ENCODE measurements around the gene SIGLEC7.

The SIGLEC7 gene

GRCh38 chr19:51142119-51142518 lies at the start of gene SIGLEC7:
Gene SIGLEC7 (plus strand): TSS chr19:51142301. CDS start chr19:51142370, 69 bp downstream.
- no peak for DNase-seq (ENCODE audit: low read depth)
- TF ChIP-seq, protein P1, sequence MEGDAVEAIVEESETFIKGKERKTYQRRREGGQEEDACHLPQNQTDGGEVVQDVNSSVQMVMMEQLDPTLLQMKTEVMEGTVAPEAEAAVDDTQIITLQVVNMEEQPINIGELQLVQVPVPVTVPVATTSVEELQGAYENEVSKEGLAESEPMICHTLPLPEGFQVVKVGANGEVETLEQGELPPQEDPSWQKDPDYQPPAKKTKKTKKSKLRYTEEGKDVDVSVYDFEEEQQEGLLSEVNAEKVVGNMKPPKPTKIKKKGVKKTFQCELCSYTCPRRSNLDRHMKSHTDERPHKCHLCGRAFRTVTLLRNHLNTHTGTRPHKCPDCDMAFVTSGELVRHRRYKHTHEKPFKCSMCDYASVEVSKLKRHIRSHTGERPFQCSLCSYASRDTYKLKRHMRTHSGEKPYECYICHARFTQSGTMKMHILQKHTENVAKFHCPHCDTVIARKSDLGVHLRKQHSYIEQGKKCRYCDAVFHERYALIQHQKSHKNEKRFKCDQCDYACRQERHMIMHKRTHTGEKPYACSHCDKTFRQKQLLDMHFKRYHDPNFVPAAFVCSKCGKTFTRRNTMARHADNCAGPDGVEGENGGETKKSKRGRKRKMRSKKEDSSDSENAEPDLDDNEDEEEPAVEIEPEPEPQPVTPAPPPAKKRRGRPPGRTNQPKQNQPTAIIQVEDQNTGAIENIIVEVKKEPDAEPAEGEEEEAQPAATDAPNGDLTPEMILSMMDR (IDR thresholded peaks at IDR 0.05; ENCODE audit: low read length, missing control alignments), result no peak
- H3K4me3 ChIP-seq (replicated peaks; ENCODE audit: low read depth, low read length), result no peak within 1 kb of the TSS

DNA sequence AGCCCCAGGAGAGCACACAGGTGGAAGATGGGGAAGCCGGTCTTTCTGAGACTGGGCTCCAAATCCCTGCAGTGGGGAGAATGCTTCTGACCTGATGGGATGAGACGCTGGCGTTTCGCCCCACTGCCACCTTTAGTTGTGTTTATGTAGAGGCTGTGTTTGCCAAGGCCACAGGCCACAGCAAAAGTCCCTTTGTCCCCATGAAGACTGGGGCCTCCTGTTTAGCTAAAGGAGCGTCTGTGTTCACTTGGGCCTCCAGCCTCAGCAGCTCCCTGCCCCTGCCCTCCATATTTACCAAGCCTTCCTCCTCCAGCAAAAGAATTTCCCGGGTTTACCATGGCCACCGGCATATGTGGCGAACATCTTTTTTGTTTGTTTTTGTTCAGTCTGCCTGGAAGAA lies 49.0 kb upstream of the SIGLEC7 start:
- no peak for DNase-seq (ENCODE audit: low read depth)

DNA sequence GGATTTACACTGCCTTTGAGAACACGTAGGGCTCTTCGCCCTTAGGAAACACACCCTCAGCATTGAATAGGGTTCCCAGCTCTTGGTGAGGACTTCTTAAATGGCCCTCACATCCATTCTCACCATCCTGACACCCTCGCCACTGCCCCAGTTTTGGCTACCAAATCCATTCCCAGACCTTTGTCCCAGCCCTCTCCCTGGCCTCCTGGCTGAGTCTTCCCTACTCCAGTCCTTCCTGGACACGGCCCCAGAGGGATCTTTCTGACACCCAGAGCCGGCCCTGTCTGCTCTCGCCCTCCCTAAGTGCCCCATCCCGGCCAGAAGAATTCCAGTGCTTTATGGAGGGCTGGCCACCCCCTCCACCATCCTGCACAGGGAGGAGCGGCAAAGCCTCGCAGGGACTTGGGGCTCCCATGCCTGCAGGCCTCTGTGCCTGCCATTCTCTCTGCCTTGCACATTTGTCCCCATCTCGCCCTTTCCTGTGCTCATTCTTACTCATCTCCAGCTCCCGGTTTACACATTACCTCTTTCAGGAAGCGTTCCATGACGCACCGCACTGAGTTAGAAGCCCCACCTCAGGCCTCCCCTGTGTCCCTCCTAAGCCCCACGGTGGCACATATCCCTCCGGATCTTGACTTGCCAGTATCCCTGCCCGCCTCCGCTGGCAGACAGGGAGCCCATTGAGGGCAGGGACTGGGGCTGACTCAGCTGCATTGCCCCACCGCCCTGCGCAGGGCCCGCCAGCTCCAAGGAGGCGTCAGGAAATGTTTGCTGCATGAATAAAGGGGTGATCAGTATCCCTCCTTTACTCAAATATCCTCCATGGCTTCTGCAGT lies 48.4 kb upstream of the SIGLEC7 start:
- TF ChIP-seq, protein P1 (IDR thresholded peaks at IDR 0.05; ENCODE audit: low read length, missing control alignments), result no peak
- no peak for DNase-seq (ENCODE audit: low read depth)
- H3K4me3 ChIP-seq (replicated peaks; ENCODE audit: low read depth, low read length), result no peak overlapping the region

More for the DNA sequence above, 49.0 kb upstream of the SIGLEC7 start:
- TF ChIP-seq, protein P1 (IDR thresholded peaks at IDR 0.05; ENCODE audit: low read length, missing control alignments), result no peak
- no peak overlapping the region for H3K4me3 ChIP-seq (replicated peaks; ENCODE audit: low read depth, low read length)

DNA sequence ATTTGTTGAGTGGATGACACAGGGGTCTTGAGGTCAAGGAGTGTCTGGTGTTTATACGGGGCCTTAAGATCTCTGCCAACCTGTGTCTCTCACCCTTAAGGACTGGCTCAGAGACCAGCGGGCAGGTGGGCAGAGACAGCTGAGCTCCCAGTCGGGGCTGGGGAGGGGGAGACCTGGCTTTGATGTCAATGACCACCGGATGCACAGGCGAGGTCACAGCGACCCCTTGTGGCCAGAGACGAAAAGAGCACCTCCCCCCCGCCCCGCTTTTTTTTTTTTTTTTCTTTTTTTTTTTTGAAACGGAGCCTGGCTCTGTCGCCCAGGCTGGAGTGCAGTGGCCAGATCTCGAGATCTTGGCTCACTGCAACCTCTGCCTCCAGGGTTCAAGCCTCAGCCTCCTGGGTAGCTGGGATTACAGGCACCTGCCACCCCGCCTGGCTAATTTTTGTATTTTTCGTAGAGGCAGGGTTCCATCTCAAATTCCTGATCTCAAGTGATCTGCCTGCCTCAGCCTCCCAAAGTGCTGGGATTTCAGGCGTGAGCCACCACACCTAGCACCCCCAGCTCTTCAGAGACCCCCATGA lies 47.3 kb upstream of the SIGLEC7 start:
- no peak overlapping the region for H3K4me3 ChIP-seq (replicated peaks; ENCODE audit: low read depth, low read length)
- peak; percentile 12 for DNase-seq (ENCODE audit: low read depth)
- TF ChIP-seq, protein P1 (IDR thresholded peaks at IDR 0.05; ENCODE audit: low read length, missing control alignments), result peak; percentile 56

DNA sequence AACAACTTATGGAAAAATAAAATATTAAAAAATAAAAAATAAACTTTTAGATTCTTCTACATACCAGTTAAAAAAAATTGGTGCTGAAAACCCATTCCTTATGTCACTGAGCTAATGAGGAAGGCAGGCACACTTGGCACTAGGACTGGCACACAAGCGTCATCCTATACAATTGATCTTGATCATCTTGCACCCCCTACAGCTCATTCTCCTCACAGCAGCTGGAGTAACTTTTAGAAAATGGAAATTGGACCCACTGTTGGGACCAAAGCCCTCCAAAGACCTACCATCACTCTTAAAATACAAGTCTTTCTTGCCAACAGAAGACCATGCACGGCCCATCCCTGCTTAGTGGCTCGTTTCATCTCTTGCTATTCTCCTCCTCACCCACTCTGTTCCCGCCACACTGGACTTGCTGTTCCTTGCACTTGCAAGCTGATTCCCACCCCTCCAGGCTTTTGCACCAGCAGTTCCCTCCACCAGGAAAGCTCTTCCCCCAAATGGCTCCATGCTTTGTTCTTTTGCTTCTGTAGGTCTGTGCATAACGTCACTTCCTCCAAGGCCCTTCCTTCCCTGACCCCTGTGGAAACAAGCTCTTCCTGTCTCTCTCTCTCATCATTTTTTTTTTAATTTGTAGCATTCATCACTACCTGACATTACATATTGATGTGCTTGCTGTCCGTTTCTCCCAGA lies 45.5 kb upstream of the SIGLEC7 start:
- TF ChIP-seq, protein P1 (IDR thresholded peaks at IDR 0.05; ENCODE audit: low read length, missing control alignments), result peak; percentile 25
- peak; percentile 10 for DNase-seq (ENCODE audit: low read depth)
- no peak overlapping the region for H3K4me3 ChIP-seq (replicated peaks; ENCODE audit: low read depth, low read length)

GRCh38 chr19:51097166-51097738 lies 44.8 kb upstream of the SIGLEC7 start:
- peak; percentile 65 for DNase-seq (ENCODE audit: low read depth)
- TF ChIP-seq, protein P1 (IDR thresholded peaks at IDR 0.05; ENCODE audit: low read length, missing control alignments), result peak; percentile 67
- no peak overlapping the region for H3K4me3 ChIP-seq (replicated peaks; ENCODE audit: low read depth, low read length)

All from fibroblast of pulmonary artery (primary cell).